HL-60 (cell line): Measurements from ENCODE around the gene PJA1.

Experiments used
- CTCF ChIP-seq: IDR thresholded peaks from one replicate; pipeline ENCODE4 v1.5.1; 2011; ENCODE audit warnings: low read length, control low read depth, inconsistent platforms; ENCODE audit not compliant: insufficient read depth
- REST ChIP-seq: IDR thresholded peaks from 2 replicates; pipeline ENCODE4 v1.6.1; 2012; ENCODE audit warnings: low read depth; ENCODE audit not compliant: insufficient replicate concordance

DNA sequence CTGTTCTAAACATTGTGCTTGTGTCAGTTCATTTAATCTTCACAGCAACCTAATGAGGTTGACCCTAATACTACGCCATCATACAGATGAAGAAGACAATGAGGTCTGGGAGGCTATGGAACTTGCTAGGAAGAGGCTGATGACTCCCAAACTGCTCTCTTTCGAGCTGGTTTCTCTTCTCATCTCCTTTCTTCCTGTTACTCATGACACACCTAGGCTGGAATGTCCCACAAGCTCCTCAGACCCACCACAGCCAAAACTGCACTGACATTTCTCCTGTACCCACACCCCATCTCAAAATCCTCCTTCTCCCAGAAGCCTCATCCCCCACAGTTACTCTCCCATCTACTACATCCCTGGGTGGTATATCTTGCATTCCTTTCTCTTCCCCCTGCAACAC, 27.4 kb upstream of the PJA1 start:
- TF ChIP-seq REST (no peak), CTCF (no peak)
